Fibroblast of pulmonary artery (primary cell): ENCODE results near the gene GRK4.

ENCODE experiments used
- DNase-seq: peaks from one replicate; pipeline ENCODE4 v3.0.0-alpha.2; 2010; ENCODE audit warnings: low read depth
- H3K4me3 ChIP-seq: replicated peaks from 2 replicates; pipeline ENCODE4 v1.5.1; 2011; ENCODE audit warnings: low read depth, mild to moderate bottlenecking, control low read depth, low read length, moderate library complexity
- CTCF ChIP-seq: IDR thresholded peaks from 2 replicates; pipeline ENCODE4 v1.5.1; 2011; ENCODE audit warnings: mild to moderate bottlenecking, control low read depth, low read length, inconsistent platforms; ENCODE audit errors: missing control alignments

GRK4 gene

GRCh38 chr4:3021127-3021526 is 57.8 kb downstream of the GRK4 start:
- no peak for TF ChIP-seq CTCF
- no peak for DNase-seq
- H3K4me3 ChIP-seq: no peak overlapping the region

- TF ChIP-seq CTCF: no peak
- no peak overlapping the region for H3K4me3 ChIP-seq
- no peak for DNase-seq
Observed at GRCh38 chr4:3021627-3022026, 58.3 kb downstream of the GRK4 start.

GRCh38 chr4:3022112-3022511 is 58.7 kb downstream of the GRK4 start:
- TF ChIP-seq CTCF: no peak
- no peak overlapping the region for H3K4me3 ChIP-seq
- DNase-seq: no peak

- no peak overlapping the region for H3K4me3 ChIP-seq
- no peak for DNase-seq
- no peak for TF ChIP-seq CTCF
Observed at GRCh38 chr4:3022651-3023050, 59.3 kb downstream of the GRK4 start.

- no peak for TF ChIP-seq CTCF
- no peak overlapping the region for H3K4me3 ChIP-seq
- DNase-seq: no peak
Observed at GRCh38 chr4:3025881-3026280, 62.5 kb downstream of the GRK4 start.

GRCh38 chr4:3026540-3026939 is 63.2 kb downstream of the GRK4 start:
- H3K4me3 ChIP-seq: no peak overlapping the region
- TF ChIP-seq CTCF: no peak
- DNase-seq: no peak

- no peak for TF ChIP-seq CTCF
- H3K4me3 ChIP-seq: no peak overlapping the region
- DNase-seq: no peak
Observed at GRCh38 chr4:3029464-3029863, 66.1 kb downstream of the GRK4 start.
